HEK293 (cell line): ENCODE data around the gene WWOX.

Source experiments
- CTCF ChIA-PET: fragments of 350-600 bp; formaldehyde crosslinking; extraction: SDS; loops from one replicate; lab custom pipeline; 2021; ENCODE audit warnings: antibody characterized with exemption; lab: Yijun Ruan, JAX
- POLR2A ChIA-PET: fragments of 300-600 bp; formaldehyde crosslinking; extraction: SDS; loops from one replicate; lab custom pipeline; 2020; ENCODE audit warnings: antibody characterized with exemption, inconsistent platforms; lab: Yijun Ruan, JAX
- H3K27ac ChIP-seq: fragments of 200-500 bp; sonication (Bioruptor generic); 2 replicates; pipeline ENCODE4 v1.5.1; 2014; ENCODE audit warnings: low read depth, low read length, control low read depth, inconsistent platforms; ENCODE audit errors: extremely low read depth
- H3K36me3 ChIP-seq, 2 experiments: fragments of 200-500 bp in 1 of 2; sonication (Bioruptor generic) in 1 of 2; 1 replicate in 1 of 2; 2 replicates in 1 of 2; pipeline ENCODE4 v1.5.1; 2014 to 2017; ENCODE audit warnings: inconsistent platforms in 2 of 2, low read length in 2 of 2; ENCODE audit not compliant: control insufficient read depth in 2 of 2, insufficient read depth in 1 of 2
- H3K4me1 ChIP-seq: fragments of 200-500 bp; sonication (Bioruptor generic); 2 replicates; pipeline ENCODE4 v1.5.1; 2014; ENCODE audit warnings: mild to moderate bottlenecking, low read length, inconsistent platforms; ENCODE audit not compliant: control insufficient read depth, insufficient read depth
- H3K4me3 ChIP-seq: 2 replicates; pipeline ENCODE4 v1.5.1; 2011; ENCODE audit warnings: low read depth, mild to moderate bottlenecking, control low read depth, low read length, moderate library complexity
- H3K9me3 ChIP-seq: fragments of 200-500 bp; sonication (Bioruptor generic); 2 replicates; pipeline ENCODE4 v1.5.1; 2014; ENCODE audit warnings: low read depth, low read length, inconsistent platforms; ENCODE audit not compliant: control insufficient read depth, insufficient read depth
- KLF1 ChIP-seq: fragments of 450-650 bp; formaldehyde crosslinking; IDR thresholded peaks from 2 replicates; pipeline ENCODE4 v1.5.1; 2016; ENCODE audit warnings: missing biosample characterization, missing genetic modification characterization
- KLF9 ChIP-seq: fragments of 450-650 bp; formaldehyde crosslinking; IDR thresholded peaks from 2 replicates; pipeline ENCODE4 v1.5.1; 2016; ENCODE audit warnings: missing biosample characterization, missing genetic modification characterization, low read depth
- PATZ1 ChIP-seq: fragments of 450-650 bp; formaldehyde crosslinking; IDR thresholded peaks from 2 replicates; pipeline ENCODE4 v1.5.1; 2016; ENCODE audit warnings: missing biosample characterization, missing genetic modification characterization
- PRDM1 ChIP-seq: fragments of 450-650 bp; formaldehyde crosslinking; IDR thresholded peaks from 2 replicates; pipeline ENCODE4; 2016; ENCODE audit warnings: missing biosample characterization, missing genetic modification characterization
- ZNF23 ChIP-seq: fragments of 450-650 bp; formaldehyde crosslinking; IDR thresholded peaks from 2 replicates; pipeline ENCODE4 v1.5.1; 2016; ENCODE audit warnings: missing biosample characterization, missing genetic modification characterization, borderline replicate concordance
- ZNF280C ChIP-seq: fragments of 450-650 bp; formaldehyde crosslinking; IDR thresholded peaks from 2 replicates; pipeline ENCODE4 v1.5.1; 2016; ENCODE audit warnings: missing biosample characterization, missing genetic modification characterization
- ZNF324 ChIP-seq: fragments of 450-650 bp; formaldehyde crosslinking; IDR thresholded peaks from 2 replicates; pipeline ENCODE4 v1.5.1; 2016; ENCODE audit warnings: missing biosample characterization, missing genetic modification characterization
- ZNF449 ChIP-seq: fragments of 450-650 bp; formaldehyde crosslinking; IDR thresholded peaks from 2 replicates; pipeline ENCODE4 v1.5.1; 2017; ENCODE audit warnings: missing biosample characterization, mild to moderate bottlenecking, missing genetic modification characterization, moderate library complexity
- ZNF501 ChIP-seq: fragments of 450-650 bp; formaldehyde crosslinking; IDR thresholded peaks from 2 replicates; pipeline ENCODE4 v1.5.1; 2016; ENCODE audit warnings: missing biosample characterization, missing genetic modification characterization
- ZNF514 ChIP-seq: fragments of 450-650 bp; formaldehyde crosslinking; IDR thresholded peaks from 2 replicates; pipeline ENCODE4 v1.5.1; 2016; ENCODE audit warnings: missing biosample characterization, missing genetic modification characterization
- ZNF623 ChIP-seq: fragments of 450-650 bp; formaldehyde crosslinking; IDR thresholded peaks from 2 replicates; pipeline ENCODE4 v1.5.1; 2016; ENCODE audit warnings: missing biosample characterization, missing genetic modification characterization
- ZSCAN16 ChIP-seq: fragments of 450-650 bp; formaldehyde crosslinking; IDR thresholded peaks from 2 replicates; pipeline ENCODE4 v1.5.1; 2016; ENCODE audit warnings: missing biosample characterization, missing genetic modification characterization
- TF ChIP-seq, protein P1 (sequence below): fragments of 450-650 bp; formaldehyde crosslinking; IDR thresholded peaks from 2 replicates; pipeline ENCODE4 v1.5.1; 2016; ENCODE audit warnings: missing biosample characterization, missing genetic modification characterization
- TF ChIP-seq, protein P2 (sequence below): fragments of 450-650 bp; formaldehyde crosslinking; IDR thresholded peaks from 2 replicates; pipeline ENCODE4 v1.5.1; 2016; ENCODE audit warnings: missing biosample characterization, missing genetic modification characterization
- TF ChIP-seq, protein P3 (sequence below): fragments of 450-650 bp; formaldehyde crosslinking; IDR thresholded peaks from 2 replicates; pipeline ENCODE4 v1.5.1; 2016; ENCODE audit warnings: missing biosample characterization, missing genetic modification characterization

The WWOX gene

DNA sequence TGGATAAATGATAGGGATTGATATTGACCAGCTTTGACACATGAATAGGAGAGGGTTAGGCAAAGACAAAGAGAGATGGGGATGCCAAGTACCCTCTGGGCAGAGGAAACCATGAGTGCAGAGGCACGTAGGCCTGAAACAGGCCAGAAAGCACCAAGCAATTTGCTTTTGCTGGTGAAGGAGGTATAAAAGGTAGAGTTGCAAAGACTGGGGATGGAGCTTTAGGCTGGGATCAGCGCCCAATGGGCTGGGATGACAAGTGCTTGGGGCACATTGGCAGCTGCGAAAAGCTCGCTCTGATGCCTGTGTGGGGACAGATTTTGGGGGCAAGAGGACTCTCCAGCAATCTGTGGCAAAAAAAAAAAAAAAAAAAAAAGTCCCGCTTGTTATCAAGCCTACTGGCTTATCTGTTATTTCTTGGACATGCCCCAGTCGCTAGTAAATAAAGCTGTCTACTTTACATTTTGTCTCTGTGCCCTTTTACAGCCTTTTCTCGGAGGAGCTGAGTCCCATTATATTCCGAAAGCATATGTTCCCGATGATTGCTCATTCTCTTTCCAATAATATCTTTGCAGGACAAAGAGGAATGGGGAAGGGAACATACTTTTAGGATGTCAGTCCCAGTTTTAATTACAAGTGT lies 922.7 kb downstream of the WWOX start:
- ChIA-PET CTCF (interaction anchor here (0.6 kb wide), 2 partner anchors 95 to 142 kb away, joined by 3 read pairs; no protein-coding TSS in a partner anchor), POLR2A (no interaction called here)
- TF ChIP-seq KLF9 (tag by site-specific recombination) (no peak), ZNF449 (no peak), PATZ1 (tag by site-specific recombination) (no peak), ZSCAN16 (tag by site-specific recombination) (no peak), KLF1 (tag by site-specific recombination) (no peak)
- TF ChIP-seq, protein P1, sequence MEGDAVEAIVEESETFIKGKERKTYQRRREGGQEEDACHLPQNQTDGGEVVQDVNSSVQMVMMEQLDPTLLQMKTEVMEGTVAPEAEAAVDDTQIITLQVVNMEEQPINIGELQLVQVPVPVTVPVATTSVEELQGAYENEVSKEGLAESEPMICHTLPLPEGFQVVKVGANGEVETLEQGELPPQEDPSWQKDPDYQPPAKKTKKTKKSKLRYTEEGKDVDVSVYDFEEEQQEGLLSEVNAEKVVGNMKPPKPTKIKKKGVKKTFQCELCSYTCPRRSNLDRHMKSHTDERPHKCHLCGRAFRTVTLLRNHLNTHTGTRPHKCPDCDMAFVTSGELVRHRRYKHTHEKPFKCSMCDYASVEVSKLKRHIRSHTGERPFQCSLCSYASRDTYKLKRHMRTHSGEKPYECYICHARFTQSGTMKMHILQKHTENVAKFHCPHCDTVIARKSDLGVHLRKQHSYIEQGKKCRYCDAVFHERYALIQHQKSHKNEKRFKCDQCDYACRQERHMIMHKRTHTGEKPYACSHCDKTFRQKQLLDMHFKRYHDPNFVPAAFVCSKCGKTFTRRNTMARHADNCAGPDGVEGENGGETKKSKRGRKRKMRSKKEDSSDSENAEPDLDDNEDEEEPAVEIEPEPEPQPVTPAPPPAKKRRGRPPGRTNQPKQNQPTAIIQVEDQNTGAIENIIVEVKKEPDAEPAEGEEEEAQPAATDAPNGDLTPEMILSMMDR = no peak
- TF ChIP-seq, protein P2, sequence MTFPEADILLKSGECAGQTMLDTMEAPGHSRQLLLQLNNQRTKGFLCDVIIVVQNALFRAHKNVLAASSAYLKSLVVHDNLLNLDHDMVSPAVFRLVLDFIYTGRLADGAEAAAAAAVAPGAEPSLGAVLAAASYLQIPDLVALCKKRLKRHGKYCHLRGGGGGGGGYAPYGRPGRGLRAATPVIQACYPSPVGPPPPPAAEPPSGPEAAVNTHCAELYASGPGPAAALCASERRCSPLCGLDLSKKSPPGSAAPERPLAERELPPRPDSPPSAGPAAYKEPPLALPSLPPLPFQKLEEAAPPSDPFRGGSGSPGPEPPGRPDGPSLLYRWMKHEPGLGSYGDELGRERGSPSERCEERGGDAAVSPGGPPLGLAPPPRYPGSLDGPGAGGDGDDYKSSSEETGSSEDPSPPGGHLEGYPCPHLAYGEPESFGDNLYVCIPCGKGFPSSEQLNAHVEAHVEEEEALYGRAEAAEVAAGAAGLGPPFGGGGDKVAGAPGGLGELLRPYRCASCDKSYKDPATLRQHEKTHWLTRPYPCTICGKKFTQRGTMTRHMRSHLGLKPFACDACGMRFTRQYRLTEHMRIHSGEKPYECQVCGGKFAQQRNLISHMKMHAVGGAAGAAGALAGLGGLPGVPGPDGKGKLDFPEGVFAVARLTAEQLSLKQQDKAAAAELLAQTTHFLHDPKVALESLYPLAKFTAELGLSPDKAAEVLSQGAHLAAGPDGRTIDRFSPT (tag by site-specific recombination) = no peak
- TF ChIP-seq, protein P3, sequence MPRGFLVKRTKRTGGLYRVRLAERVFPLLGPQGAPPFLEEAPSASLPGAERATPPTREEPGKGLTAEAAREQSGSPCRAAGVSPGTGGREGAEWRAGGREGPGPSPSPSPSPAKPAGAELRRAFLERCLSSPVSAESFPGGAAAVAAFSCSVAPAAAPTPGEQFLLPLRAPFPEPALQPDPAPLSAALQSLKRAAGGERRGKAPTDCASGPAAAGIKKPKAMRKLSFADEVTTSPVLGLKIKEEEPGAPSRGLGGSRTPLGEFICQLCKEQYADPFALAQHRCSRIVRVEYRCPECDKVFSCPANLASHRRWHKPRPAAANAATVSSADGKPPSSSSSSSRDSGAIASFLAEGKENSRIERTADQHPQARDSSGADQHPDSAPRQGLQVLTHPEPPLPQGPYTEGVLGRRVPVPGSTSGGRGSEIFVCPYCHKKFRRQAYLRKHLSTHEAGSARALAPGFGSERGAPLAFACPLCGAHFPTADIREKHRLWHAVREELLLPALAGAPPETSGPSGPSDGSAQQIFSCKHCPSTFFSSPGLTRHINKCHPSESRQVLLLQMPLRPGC (tag by site-specific recombination) = no peak
- H3K27ac ChIP-seq = no peak overlapping the region
- no peak overlapping the region for H3K4me3 ChIP-seq
- no peaks in the 10 kb centered on the region for H3K9me3 ChIP-seq
- no peaks in the 10 kb centered on the region for H3K4me1 ChIP-seq
- H3K36me3 ChIP-seq = no peaks in the 10 kb centered on the region

GRCh38 chr16:79026117-79026516 lies 926.7 kb downstream of the WWOX start:
- no peaks in the 10 kb centered on the region for H3K4me1 ChIP-seq
- TF ChIP-seq ZNF501 (tag by site-specific recombination) = no peak
- TF ChIP-seq ZNF514 = no peak
- peak; percentile 76 for TF ChIP-seq ZNF623
- TF ChIP-seq PRDM1 (tag by site-specific recombination) = no peak
- no peak for TF ChIP-seq ZNF324 (tag by site-specific recombination)
- TF ChIP-seq ZNF280C = no peak
- no peak for TF ChIP-seq ZNF23 (tag by site-specific recombination)
- H3K36me3 ChIP-seq = no peaks in the 10 kb centered on the region
- H3K9me3 ChIP-seq = no peaks in the 10 kb centered on the region
- ChIA-PET CTCF (no interaction called here), POLR2A (no interaction called here)
- H3K4me3 ChIP-seq = no peak overlapping the region
- H3K27ac ChIP-seq = no peak overlapping the region
